Stimulated activated CD8-positive, alpha-beta memory T cell treated with anti-CD3 and anti-CD28 coated beads, Interleukin-4, amount 100 ng/mL, for 24 hours (primary cell): ENCODE results near the gene PISD.
A peak's percentile ranks its signal among the peaks of the same experiment; 100 is the strongest.

Source experiments
- DNase-seq: peaks from one replicate; pipeline ENCODE4 v3.0.0-alpha.2; 2020; ENCODE audit warnings: low read depth

The PISD gene

GRCh38 chr22:31652911-31653684 is 8.9 kb downstream of the PISD start:
- no peak for DNase-seq

- no peak for DNase-seq
Observed at GRCh38 chr22:31652088-31652487, 9.9 kb downstream of the PISD start.

DNA sequence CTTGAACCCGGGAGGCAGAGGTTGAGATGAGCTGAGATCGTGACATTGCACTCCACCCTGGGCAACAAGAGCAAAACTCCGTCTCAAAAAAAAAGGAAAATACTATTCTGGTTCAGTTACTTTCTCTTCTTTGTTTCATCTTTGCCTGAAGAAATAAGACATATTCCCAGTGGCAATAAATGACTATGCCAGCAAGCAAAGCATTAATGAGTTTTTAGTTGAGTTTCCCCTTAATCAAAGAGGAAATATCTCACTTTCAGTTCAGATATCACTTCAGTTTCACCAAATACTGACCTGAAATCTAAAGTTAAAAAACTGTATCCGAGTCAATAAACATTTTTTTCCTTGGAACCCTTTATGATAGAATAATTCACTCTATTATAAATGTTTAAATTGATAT is 10.4 kb downstream of the PISD start:
- no peak for DNase-seq

DNA sequence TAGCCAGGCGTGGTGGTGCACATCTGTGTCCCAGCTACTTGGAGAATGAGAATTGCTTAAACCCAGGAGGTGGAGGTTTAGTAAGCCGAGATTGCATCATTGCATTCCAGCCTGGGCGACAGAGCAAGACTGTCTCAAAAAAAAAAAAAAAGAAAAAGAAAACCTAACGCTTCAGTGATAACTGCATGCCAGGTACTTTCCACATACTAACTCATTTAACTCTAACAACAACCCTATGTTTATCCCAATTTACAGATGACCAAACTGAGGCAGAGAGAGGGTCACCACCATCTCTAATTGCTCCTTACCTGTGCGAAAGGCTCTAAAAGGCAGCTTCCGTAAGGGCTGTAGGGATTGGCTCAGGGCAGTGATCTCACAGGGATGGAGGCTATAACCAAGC is 11.6 kb downstream of the PISD start:
- no peak for DNase-seq

DNA sequence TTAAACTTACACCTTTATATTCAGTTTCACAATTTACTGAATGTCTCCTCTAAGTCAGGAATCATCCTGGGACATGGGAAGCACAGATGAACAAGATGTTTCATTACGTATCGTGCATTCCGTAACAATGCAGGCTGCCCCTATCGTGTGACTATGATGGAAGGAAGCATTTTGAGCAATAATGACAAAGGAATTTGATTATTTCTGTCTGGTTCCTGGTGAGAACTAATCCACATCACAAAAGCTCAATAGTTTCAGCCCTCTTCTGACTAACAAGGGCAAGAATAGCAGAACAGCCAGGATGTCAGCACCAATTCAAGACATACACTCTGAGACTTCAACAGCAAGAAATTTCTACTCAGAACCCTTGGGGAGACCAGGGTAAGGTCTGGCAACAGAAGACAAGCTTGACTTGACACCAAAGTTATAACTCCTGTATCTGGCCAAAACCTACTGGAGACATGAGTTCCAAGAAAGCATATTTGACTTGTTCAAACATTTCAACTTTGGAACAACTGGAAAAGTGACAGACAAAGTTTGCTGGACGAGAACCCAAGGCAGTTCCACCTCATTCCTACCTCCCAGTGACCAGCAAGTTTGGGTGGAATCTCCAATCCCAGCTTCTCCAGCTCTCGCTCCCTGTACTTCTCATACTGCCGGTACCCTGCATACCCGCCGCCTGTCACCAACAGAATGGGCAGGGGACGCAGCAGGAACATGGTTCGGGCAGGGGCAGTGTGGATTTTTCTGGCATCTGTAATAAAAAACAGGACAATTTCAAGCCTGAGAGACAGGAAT is 14.3 kb downstream of the PISD start:
- DNase-seq, result no peak

GRCh38 chr22:31647066-31647465 is 14.9 kb downstream of the PISD start:
- DNase-seq, result no peak

DNA sequence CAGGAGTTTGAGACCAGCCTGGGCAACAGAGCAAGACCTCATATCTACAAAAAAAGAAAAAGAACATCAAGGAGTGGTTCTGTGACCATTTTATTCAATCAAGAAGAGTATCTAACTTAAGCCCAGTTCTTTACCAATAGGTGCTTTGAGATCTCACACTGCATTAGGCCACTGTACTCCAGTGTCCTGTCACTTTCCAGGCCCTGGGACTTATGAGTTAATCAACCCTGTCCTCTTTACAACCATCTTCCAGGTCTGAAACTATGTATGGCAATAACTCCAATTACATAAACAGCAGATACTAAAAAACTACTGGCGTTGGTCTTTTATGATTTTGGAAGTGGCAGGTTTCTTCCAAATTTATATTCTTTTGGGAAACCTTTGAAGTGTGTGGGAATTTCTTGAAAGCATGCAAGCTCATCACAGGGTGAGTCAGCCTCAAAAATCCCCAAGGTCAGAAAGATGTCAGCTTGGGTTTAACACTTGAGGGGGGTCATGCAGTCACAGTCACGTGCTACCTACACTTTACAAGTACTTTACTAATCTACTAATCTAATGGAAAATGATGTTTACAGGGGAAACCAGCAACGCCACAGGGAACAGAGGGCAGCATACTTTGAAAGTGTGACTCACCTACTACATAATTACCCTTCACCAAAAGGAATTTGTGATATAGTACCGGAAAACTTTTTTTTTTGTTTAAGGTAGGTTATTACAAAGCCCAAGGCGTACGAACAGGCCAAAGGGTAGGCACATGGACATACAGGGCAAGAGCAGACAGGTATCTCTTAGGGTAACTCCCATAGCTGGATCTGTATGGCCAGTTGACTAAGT is 15.6 kb downstream of the PISD start:
- DNase-seq, result no peak

DNA sequence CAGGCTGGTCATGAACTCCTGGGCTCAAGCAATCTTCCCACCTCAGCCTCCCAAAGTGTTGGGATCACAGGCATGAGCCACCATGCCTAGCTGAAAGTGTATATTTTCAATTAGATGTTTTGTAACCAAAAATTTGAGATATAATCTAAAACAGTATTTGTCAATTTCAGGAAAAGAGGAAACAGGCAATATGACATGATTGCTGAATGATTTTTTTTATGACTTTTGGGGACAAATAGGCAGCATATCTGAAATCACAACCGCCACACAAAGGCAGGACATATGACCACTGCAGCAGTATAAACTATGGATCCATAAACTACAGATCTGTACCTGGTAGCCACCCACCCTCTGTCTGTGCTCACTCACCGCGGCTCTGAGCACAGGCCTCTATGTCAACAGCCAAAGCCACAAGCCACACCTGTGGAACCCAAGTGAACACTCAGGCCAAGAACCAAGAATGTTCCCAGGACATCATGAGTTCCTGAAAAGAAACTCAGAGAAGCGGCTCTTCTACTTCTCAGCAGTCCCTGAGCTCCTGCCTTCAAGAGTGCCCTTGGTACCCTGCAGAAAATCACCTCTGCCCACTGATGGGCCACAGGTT is 22.5 kb downstream of the PISD start:
- no peak for DNase-seq

DNA sequence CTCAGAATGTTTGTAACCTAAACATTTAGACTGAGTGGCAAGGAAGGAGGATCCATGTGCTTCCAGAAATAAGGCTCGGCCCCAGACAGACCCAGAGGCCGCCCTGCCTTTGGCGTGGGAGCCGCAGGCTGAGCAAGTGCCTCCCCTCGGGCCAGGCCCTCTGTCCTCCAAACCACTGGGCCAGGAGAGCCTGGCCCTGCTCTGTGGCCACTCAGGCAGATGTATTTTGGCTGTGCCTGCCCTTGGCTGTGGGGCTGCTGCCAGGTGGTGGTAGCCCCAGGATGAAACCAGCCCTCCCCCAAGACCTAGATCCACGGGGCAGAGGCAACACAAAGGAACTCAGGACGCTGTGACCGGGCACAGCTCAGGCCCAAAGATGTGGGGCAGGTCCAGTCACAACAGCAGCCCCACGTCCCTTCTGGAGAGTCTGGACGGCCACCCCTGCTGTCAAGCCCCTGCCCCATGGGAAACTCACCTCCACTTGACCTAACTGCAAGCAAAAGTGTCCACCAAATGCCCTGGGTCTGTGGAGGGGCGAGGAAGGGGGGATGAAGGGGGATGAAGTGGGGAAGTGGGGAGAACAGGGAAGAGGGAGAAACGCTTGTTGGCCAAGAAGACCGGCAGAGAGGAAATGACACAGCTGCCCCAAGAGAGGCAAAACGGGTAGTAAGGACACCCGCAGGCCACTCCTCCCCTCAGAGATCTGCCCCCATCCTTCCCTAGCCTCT is 24.0 kb downstream of the PISD start:
- DNase-seq, result no peak

DNA sequence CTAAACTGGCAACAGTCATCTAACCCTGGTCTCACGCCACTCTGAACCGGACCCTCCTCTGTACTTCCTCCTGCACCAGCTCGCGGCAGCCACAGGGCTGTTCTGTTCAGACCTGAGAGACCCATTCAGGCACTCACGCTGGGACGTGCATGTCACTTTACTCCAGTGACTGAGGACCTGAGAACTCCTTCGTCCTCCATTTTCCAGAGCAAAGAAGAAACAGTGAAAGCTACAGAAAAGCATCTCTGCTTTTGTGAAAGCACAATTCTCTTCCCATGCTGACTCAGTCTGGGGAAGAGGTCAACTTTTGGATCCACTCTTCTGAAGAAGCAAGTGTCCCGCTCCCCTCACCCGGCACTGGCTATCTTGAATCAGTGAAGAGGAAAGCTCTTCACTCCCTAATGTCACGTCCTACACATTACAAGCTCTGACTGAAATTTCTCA is 24.5 kb downstream of the PISD start:
- no peak for DNase-seq

- DNase-seq, result no peak
Observed at GRCh38 chr22:31635638-31636306, 26.2 kb downstream of the PISD start.

- no peak for DNase-seq
Observed at GRCh38 chr22:31631436-31631835, 30.6 kb downstream of the PISD start.

GRCh38 chr22:31630331-31631329 is 31.4 kb downstream of the PISD start:
- peak; percentile 79 for DNase-seq

GRCh38 chr22:31629741-31630184 is 32.3 kb downstream of the PISD start:
- no peak for DNase-seq

DNA sequence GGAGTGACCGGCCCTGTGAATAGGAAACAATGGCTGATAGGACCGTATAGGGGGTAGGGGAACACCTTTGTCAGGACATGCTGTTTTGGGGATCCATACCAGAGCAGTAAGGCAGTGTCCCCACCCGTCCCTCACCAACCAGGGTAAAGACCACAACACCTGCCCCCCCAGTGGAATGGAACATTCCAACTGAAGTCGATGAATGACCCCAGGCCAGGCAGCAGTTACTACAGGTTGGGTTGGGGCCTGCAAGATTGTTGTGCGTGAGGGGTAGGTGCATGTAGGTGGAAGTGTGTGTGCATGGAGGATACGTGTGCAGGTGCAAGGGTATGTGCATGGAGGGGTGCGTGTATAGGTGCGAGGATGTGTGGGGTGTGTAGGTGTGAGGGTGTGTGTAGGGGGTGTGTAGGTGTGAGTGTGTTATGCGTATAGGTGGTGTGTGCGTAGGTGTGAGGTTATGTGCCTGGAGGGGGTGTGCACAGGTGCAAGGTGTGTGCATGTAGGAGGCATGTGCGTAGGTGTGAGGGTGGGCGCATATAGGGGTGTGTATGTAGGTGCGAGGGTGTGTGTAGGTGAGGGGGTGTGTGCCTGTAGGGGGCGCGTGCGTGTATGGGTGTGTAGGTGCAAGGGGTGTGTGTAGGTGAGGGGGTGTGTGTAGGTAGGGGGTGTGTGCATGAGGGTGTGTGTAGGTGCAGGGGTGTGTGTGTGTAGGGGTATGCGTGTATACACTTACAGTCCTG is 32.9 kb downstream of the PISD start:
- DNase-seq, result no peak

DNA sequence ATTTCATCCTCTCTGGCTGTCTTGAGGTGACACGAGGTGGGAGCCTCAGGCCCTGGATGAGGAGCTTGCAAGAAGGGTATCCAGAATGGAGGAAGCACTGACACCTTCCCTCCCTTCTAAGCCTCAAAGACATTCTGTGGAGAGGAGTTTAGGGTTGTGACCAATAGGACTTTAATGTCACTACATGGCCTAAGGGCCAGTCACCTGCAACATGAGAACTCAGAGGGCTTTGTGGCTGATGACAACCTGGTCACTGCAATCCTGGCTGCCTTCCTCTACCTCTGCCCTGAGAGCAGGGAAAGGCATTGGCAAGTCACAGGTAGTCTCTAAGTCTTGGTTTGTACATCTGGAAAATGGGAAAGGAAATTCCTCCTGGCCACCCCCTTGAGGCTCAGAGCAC is 33.7 kb downstream of the PISD start:
- DNase-seq, result no peak

DNA sequence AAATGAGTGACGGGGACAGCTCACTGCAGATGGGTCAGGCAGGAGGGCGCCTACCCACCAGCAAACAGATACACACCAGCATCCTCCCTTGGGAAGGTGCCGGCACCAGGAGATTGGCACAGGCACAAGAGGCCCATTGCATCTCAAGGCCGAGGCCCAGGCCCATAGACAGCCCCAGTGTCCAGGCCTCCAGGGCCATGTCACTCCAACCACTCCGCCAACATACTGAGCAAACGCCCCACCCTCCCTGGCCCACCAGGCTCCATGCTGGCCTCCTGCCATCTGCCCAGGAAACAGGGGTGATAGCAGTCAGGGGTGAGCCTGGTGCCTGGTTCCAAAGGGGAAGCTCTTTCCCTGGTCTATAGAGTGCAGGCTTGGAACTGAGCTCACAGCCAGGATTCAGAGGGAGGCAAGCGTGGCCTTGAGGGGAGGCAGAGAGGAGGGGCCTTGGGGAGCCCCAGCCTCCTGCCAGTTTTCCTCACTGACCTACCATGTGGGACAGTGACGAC is 34.7 kb downstream of the PISD start:
- DNase-seq, result no peak

GRCh38 chr22:31626427-31627150 is 35.4 kb downstream of the PISD start:
- no peak for DNase-seq
